Measurements from ENCODE around the gene C5orf47. TPM values are rescaled to one million over a fixed set of nuclear protein-coding genes. Genes with fewer than 3 reads are reported as not detected.

The C5orf47 gene
- total and polyA plus RNA-seq, 10 of the 15 experiments (the other 5 are each of a cell fraction or from before 2014, with no cell fraction given) = 0.04 TPM; not detected in 9

GRCh38 chr5:174003795-174004194 lies 14.8 kb downstream of the C5orf47 start:
- in situ Hi-C loops (cut with MboI) = no loop called here
- Histone ChIP-seq H3K36me3 (ENCODE audit: control insufficient read depth in 2 of 2, insufficient read depth in 2 of 2, low read length in 1 of 2) (no peaks in the 10 kb centered on the region), H3K27me3 (replicated peaks in 1 of 2; ENCODE audit: control insufficient read depth in 2 of 2, insufficient read depth in 2 of 2, low read length in 1 of 2) (peaks cover 0 to 2% of the 10 kb centered on the region in 2 experiments; a peak in 1 of 4 replicates), H4K20me1 (ENCODE audit: control insufficient read depth, insufficient read depth) (no peaks in the 10 kb centered on the region), H2AFZ (ENCODE audit: control insufficient read depth, low read depth, low read length) (no peak overlapping the region), H3K79me2 (ENCODE audit: control insufficient read depth, insufficient read depth, low read length) (no peaks in the 10 kb centered on the region), H3K9ac (ENCODE audit: control insufficient read depth, insufficient read depth, low read length) (no peak overlapping the region), H3K4me2 (ENCODE audit: control insufficient read depth, insufficient read depth) (no peak overlapping the region), H3K27ac (ENCODE audit: control insufficient read depth, insufficient read depth) (no peak overlapping the region), H3K4me1 (ENCODE audit: control insufficient read depth, insufficient read depth, low read length) (no peaks in the 10 kb centered on the region), H3K4me3 (no peak overlapping the region), H3K9me3 (replicated peaks; ENCODE audit: control insufficient read depth, insufficient read depth, low read length) (no peaks in the 10 kb centered on the region)
- ATAC-seq (peak; percentile 59), DNase-seq (ENCODE audit: low read depth, low spot score) (no peak), FAIRE-seq (no peak)
- ChIA-PET RAD21 (ENCODE audit: unreplicated experiment) (no interaction called here), SMC1A (ENCODE audit: uncharacterized antibody, unreplicated experiment) (no interaction called here), POLR2A (no interaction called here), CTCF (interaction anchor here (1.2 kb wide), 1 partner anchor 385 kb away, joined by 4 read pairs; no protein-coding TSS in a partner anchor)
- BruUV-seq (replicated peaks) = no TSS peak
- intact Hi-C loops (cut with micrococcal nuclease; ENCODE audit: unreplicated experiment) = no loop called here
- no peak for TF ChIP-seq MEF2B (IDR thresholded peaks at IDR 0.05; ENCODE audit: partially characterized antibody, poor library complexity, severe bottlenecking)
- no peak for TF ChIP-seq TARDBP (IDR thresholded peaks at IDR 0.05; ENCODE audit: borderline replicate concordance)
- no peak for TF ChIP-seq PBX3 (IDR thresholded peaks at IDR 0.05; ENCODE audit: insufficient replicate concordance, low read depth, low read length)
- no peak for TF ChIP-seq HCFC1 (IDR thresholded peaks at IDR 0.05; ENCODE audit: low read length)
- TF ChIP-seq ATF7 (IDR thresholded peaks at IDR 0.05; ENCODE audit: low read depth) = no peak
- TF ChIP-seq KDM1A (IDR thresholded peaks at IDR 0.05; ENCODE audit: borderline replicate concordance) = no peak
- TF ChIP-seq, protein P1, sequence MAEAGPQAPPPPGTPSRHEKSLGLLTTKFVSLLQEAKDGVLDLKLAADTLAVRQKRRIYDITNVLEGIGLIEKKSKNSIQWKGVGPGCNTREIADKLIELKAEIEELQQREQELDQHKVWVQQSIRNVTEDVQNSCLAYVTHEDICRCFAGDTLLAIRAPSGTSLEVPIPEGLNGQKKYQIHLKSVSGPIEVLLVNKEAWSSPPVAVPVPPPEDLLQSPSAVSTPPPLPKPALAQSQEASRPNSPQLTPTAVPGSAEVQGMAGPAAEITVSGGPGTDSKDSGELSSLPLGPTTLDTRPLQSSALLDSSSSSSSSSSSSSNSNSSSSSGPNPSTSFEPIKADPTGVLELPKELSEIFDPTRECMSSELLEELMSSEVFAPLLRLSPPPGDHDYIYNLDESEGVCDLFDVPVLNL (IDR thresholded peaks at IDR 0.05; ENCODE audit: low read depth, low read length) = no peak
- no peak for TF ChIP-seq HDGF (IDR thresholded peaks at IDR 0.05)
- no peak for TF ChIP-seq NR2C2 (IDR thresholded peaks at IDR 0.05; ENCODE audit: borderline replicate concordance, control insufficient read depth, insufficient read length, low read depth)
- TF ChIP-seq JUND (IDR thresholded peaks at IDR 0.05; ENCODE audit: low read depth, low read length) = no peak
- TF ChIP-seq FOXK2 (IDR thresholded peaks at IDR 0.05) = no peak
- TF ChIP-seq SREBF2 (IDR thresholded peaks at IDR 0.05; ENCODE audit: low read length) = no peak
- TF ChIP-seq, protein P2, sequence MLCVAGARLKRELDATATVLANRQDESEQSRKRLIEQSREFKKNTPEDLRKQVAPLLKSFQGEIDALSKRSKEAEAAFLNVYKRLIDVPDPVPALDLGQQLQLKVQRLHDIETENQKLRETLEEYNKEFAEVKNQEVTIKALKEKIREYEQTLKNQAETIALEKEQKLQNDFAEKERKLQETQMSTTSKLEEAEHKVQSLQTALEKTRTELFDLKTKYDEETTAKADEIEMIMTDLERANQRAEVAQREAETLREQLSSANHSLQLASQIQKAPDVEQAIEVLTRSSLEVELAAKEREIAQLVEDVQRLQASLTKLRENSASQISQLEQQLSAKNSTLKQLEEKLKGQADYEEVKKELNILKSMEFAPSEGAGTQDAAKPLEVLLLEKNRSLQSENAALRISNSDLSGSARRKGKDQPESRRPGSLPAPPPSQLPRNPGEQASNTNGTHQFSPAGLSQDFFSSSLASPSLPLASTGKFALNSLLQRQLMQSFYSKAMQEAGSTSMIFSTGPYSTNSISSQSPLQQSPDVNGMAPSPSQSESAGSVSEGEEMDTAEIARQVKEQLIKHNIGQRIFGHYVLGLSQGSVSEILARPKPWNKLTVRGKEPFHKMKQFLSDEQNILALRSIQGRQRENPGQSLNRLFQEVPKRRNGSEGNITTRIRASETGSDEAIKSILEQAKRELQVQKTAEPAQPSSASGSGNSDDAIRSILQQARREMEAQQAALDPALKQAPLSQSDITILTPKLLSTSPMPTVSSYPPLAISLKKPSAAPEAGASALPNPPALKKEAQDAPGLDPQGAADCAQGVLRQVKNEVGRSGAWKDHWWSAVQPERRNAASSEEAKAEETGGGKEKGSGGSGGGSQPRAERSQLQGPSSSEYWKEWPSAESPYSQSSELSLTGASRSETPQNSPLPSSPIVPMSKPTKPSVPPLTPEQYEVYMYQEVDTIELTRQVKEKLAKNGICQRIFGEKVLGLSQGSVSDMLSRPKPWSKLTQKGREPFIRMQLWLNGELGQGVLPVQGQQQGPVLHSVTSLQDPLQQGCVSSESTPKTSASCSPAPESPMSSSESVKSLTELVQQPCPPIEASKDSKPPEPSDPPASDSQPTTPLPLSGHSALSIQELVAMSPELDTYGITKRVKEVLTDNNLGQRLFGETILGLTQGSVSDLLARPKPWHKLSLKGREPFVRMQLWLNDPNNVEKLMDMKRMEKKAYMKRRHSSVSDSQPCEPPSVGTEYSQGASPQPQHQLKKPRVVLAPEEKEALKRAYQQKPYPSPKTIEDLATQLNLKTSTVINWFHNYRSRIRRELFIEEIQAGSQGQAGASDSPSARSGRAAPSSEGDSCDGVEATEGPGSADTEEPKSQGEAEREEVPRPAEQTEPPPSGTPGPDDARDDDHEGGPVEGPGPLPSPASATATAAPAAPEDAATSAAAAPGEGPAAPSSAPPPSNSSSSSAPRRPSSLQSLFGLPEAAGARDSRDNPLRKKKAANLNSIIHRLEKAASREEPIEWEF (IDR thresholded peaks at IDR 0.05; ENCODE audit: insufficient replicate concordance, low read depth, low read length) = no peak
- TF ChIP-seq, protein P3, sequence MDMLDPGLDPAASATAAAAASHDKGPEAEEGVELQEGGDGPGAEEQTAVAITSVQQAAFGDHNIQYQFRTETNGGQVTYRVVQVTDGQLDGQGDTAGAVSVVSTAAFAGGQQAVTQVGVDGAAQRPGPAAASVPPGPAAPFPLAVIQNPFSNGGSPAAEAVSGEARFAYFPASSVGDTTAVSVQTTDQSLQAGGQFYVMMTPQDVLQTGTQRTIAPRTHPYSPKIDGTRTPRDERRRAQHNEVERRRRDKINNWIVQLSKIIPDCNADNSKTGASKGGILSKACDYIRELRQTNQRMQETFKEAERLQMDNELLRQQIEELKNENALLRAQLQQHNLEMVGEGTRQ (IDR thresholded peaks at IDR 0.05; ENCODE audit: borderline replicate concordance, low read depth, low read length) = no peak
- no peak for TF ChIP-seq SIX5 (IDR thresholded peaks at IDR 0.05; ENCODE audit: low read depth, low read length, severe bottlenecking)

Measured in GM12878 (cell line).